Activated CD8-positive, alpha-beta T cell treated with anti-CD3 and anti-CD28 coated beads for 36 hours (primary cell): Measurements from ENCODE around the gene LARGE1. TPM values are rescaled to one million over a fixed set of nuclear protein-coding genes. Genes with fewer than 3 reads are reported as not detected.

Source experiments
- ATAC-seq: fragments of 200-7000 bp; cut with Tn5 transposase; one replicate; pipeline ENCODE4 v1.10.0; 2021; ENCODE audit warnings: mild to moderate bottlenecking, moderate library complexity
- CTCF ChIA-PET: fragments of 350-600 bp; sonication (Branson Sonifier 250); formaldehyde crosslinking; loops from one replicate; lab custom pipeline; 2021; ENCODE audit warnings: antibody characterized with exemption; lab: Charles Lee
- POLR2A ChIA-PET: fragments of 350-600 bp; sonication (Branson Sonifier 250); formaldehyde crosslinking; loops from one replicate; lab custom pipeline; 2021; ENCODE audit warnings: antibody characterized with exemption; lab: Charles Lee
- DNase-seq: peaks from one replicate; pipeline ENCODE4 v3.0.0-alpha.2; 2020
- H3K27ac Mint-ChIP-seq: one replicate; pipeline ENCODE4 v1.8.0; 2021; ENCODE audit warnings: mild to moderate bottlenecking, mixed read lengths
- H3K27me3 Mint-ChIP-seq: one replicate; pipeline ENCODE4 v1.8.0; 2021; ENCODE audit warnings: mixed read lengths
- H3K36me3 Mint-ChIP-seq: one replicate; pipeline ENCODE4 v1.8.0; 2021; ENCODE audit warnings: low read depth, mixed read lengths
- H3K4me1 Mint-ChIP-seq: one replicate; pipeline ENCODE4 v1.8.0; 2021; ENCODE audit warnings: low read depth, mixed read lengths
- H3K4me3 Mint-ChIP-seq: one replicate; pipeline ENCODE4 v1.8.0; 2021; ENCODE audit warnings: mild to moderate bottlenecking, moderate library complexity, mixed read lengths
- H3K9me3 Mint-ChIP-seq: one replicate; pipeline ENCODE4 v1.8.0; 2021; ENCODE audit warnings: mixed read lengths
- intact Hi-C: fragments of 100-400 bp; cut with micrococcal nuclease; formaldehyde crosslinking; loops from one replicate; pipeline ENCODE4 v1.10.0; 2022
- total RNA-seq, 2 experiments: library from RNA; stranded (reverse); gene quantifications; one replicate each; pipeline ENCODE4 v1.2.3, GENCODE V29; 2021
- TF ChIP-seq, protein P1 (sequence below): fragments of 200-600 bp; IDR thresholded peaks from one replicate; pipeline ENCODE4 v1.8.0; 2022; ENCODE audit warnings: antibody characterized with exemption, mild to moderate bottlenecking

LARGE1 gene
- total RNA-seq, 2 experiments from 2014 or later, result 0.31 to 0.32 TPM

DNA sequence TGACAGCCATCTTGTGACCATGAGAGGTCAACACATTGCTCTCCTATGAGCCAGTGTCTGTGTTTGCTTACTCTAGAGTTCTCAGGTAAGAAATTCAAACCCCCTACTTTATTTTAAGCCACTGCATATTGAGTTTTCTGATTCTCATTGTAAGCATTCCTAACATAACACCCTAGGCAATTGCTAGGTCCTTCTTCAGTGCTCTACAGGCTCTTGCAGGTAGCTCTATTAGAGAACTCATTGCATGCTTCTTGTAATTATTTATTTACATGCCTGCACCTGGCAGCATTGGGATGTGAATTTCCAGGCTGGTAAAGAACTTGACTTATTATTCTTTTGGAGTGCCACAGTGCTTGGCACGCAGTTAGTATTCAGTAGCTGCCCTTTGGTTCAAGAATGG is 573.3 kb downstream of the LARGE1 start:
- Mint-ChIP-seq H3K27me3 (no peaks in the 10 kb centered on the region), H3K4me1 (no peaks in the 10 kb centered on the region), H3K36me3 (no peaks in the 10 kb centered on the region), H3K4me3 (no peak overlapping the region), H3K27ac (no peak overlapping the region), H3K9me3 (no peaks in the 10 kb centered on the region)
- ChIA-PET POLR2A (no interaction called here), CTCF (no interaction called here)
- DNase-seq (no peak), ATAC-seq (no peak)
- TF ChIP-seq, protein P1, sequence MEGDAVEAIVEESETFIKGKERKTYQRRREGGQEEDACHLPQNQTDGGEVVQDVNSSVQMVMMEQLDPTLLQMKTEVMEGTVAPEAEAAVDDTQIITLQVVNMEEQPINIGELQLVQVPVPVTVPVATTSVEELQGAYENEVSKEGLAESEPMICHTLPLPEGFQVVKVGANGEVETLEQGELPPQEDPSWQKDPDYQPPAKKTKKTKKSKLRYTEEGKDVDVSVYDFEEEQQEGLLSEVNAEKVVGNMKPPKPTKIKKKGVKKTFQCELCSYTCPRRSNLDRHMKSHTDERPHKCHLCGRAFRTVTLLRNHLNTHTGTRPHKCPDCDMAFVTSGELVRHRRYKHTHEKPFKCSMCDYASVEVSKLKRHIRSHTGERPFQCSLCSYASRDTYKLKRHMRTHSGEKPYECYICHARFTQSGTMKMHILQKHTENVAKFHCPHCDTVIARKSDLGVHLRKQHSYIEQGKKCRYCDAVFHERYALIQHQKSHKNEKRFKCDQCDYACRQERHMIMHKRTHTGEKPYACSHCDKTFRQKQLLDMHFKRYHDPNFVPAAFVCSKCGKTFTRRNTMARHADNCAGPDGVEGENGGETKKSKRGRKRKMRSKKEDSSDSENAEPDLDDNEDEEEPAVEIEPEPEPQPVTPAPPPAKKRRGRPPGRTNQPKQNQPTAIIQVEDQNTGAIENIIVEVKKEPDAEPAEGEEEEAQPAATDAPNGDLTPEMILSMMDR, result no peak
- intact Hi-C loops, result no loop called here

DNA sequence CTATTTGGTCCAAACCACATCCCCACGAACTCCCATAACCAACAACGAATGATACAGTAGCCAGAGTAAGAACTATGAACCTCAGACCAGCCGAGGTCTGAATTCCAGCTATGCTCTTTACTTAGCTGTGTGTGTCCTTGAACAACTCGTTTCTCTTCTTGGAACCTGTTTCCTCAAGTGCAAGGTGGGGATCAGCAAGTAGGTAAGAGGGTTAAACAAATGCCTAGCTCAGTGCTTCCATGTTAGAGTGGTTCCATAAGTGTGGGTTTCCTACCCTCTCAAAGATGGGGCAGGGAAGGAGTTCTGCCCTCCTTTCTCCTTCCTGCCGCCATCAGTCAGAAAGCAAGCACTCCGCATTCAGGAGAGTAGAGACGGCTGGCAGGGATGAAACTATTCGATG is 578.7 kb downstream of the LARGE1 start:
- Mint-ChIP-seq H3K36me3 (no peaks in the 10 kb centered on the region), H3K4me1 (no peaks in the 10 kb centered on the region), H3K4me3 (no peak overlapping the region), H3K27me3 (no peaks in the 10 kb centered on the region), H3K27ac (no peak overlapping the region), H3K9me3 (no peaks in the 10 kb centered on the region)
- ChIA-PET POLR2A (no interaction called here), CTCF (no interaction called here)
- intact Hi-C loops, result no loop called here
- no peak for DNase-seq
- TF ChIP-seq, protein P1, result no peak
- no peak for ATAC-seq

DNA sequence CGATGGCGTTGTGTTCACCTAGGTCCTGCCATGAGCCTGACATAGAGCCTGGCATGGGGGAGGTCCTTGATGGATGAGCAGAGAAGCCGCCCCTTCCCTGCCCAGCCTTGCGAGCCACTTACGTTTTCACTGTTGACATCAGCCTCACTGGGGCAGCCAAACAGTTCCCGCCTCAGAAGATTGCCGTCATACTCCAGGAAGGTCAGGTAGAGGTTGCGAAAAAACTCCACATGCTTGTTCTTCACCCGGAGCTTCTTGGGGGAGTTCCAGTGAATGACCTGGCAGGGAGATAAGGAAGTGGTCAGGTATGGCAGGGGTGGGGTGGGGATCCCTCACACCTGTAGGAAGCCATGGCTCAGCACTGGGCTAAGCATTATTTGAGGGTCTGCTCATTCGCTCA is 582.8 kb downstream of the LARGE1 start:
- H3K27ac Mint-ChIP-seq, result no peak overlapping the region
- intact Hi-C loops, result no loop called here
- H3K9me3 Mint-ChIP-seq, result no peaks in the 10 kb centered on the region
- TF ChIP-seq, protein P1, result no peak
- no peaks in the 10 kb centered on the region for H3K36me3 Mint-ChIP-seq
- ATAC-seq (no peak), DNase-seq (no peak)
- CTCF ChIA-PET, result no interaction called here
- no peaks in the 10 kb centered on the region for H3K27me3 Mint-ChIP-seq
- H3K4me1 Mint-ChIP-seq, result no peaks in the 10 kb centered on the region
- POLR2A ChIA-PET, result no interaction called here
- H3K4me3 Mint-ChIP-seq, result no peak overlapping the region

DNA sequence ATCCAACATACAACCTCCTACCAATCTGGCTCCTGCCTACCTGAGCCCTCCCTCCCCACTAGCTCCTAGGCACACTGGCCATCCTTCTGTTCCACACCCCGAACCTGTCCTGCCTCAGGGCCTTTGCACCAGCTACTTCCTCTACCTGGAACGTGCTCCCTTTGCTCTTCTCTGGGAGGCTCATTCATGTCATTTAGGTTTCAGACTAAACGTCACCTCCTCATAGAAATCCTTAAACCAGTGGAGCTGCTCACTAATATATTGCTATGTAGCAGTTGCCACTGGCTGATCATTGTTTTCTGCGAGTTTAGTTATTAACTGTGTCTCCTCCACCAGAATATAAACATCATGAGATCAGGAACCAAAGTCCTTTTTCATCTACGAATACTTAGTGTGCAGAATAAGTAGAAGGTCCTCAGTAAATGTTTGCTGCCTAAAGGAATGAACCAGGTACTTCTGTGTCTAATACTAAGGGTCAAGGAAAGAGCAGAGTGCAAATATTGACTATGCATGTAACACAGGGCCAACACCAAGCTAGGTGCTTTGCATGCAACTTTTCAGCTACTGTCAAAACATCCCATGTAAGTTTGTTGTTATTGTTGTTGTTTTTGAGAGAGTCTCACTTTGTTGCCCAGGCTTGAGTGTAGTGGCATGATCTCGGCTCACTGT is 584.5 kb downstream of the LARGE1 start:
- ChIA-PET CTCF (no interaction called here), POLR2A (no interaction called here)
- Mint-ChIP-seq H3K36me3 (no peaks in the 10 kb centered on the region), H3K4me1 (no peaks in the 10 kb centered on the region), H3K4me3 (no peak overlapping the region), H3K27ac (no peak overlapping the region), H3K27me3 (no peaks in the 10 kb centered on the region), H3K9me3 (no peaks in the 10 kb centered on the region)
- TF ChIP-seq, protein P1, result no peak
- no peak for DNase-seq
- ATAC-seq, result no peak
- intact Hi-C loops, result no loop called here

DNA sequence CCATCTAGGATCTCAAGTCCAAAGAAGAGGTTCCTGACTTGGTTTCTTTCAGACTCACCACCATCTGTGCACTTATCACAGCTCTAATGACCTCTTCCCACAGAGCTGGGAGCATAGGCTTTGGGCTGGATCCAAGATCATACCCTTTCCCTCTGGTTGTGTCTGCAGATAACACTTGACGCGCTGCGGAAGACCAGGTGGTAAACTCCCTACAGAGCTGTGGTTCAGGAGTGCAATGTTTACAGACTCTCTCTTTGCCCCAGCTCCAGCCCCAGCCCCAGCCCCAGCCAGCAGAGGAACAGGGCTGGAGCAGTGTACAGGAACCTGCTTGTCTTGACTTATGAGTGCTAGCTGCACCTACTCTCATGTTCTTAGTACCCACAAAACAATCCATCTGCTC is 587.7 kb downstream of the LARGE1 start:
- Mint-ChIP-seq H3K4me3 (no peak overlapping the region), H3K27ac (no peak overlapping the region)
- intact Hi-C loops, result no loop called here

More for the DNA sequence above, 587.7 kb downstream of the LARGE1 start:
- DNase-seq (no peak), ATAC-seq (no peak)
- CTCF ChIA-PET, result no interaction called here
- no peaks in the 10 kb centered on the region for H3K9me3 Mint-ChIP-seq
- H3K4me1 Mint-ChIP-seq, result no peaks in the 10 kb centered on the region
- H3K36me3 Mint-ChIP-seq, result no peaks in the 10 kb centered on the region
- TF ChIP-seq, protein P1, result no peak
- POLR2A ChIA-PET, result no interaction called here
- H3K27me3 Mint-ChIP-seq, result no peaks in the 10 kb centered on the region
